HG03095 (cell line): ENCODE results near the gene RNF152.
"Not testable (repeated sequence)": the region's sequence is repeated elsewhere in the genome, so short reads cannot be mapped to it uniquely, and the experiment has no call there.

ENCODE experiments used
- ATAC-seq: cut with Tn5 transposase; IDR thresholded peaks from one replicate; pipeline ENCODE4 v1.9.1; 2021; ENCODE audit warnings: moderate library complexity; ENCODE audit not compliant: unreplicated experiment

The RNF152 gene

DNA sequence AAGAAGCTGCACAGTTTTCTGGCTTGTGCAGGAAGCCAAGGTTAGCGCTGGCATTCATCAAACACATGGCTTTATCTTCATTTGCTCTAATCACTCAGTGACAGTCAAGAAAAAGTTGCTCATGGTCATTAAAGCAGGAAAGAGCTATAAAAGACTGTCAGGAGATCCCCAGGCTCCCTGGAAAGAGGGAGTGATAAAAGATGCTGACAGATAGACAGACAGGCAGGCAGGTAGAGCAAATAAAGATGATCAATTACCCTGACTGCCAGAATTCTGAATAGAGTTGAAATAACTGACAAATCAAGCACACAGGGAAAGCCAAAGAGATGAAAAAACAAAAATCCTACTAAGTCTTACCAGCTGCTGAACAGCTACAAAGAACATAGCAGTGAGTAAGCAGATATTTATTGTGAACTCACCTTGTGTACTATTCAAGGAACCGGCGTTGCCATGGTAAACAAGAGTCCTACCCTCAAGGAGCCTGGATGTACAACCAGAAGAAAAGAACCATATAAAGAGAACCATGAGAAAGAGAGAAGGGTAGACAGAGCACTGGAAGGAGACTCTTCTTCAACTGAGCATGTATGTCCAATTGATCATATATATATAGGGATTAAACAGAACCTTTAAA, 68.0 kb downstream of the RNF152 start:
- ATAC-seq, result no peak

DNA sequence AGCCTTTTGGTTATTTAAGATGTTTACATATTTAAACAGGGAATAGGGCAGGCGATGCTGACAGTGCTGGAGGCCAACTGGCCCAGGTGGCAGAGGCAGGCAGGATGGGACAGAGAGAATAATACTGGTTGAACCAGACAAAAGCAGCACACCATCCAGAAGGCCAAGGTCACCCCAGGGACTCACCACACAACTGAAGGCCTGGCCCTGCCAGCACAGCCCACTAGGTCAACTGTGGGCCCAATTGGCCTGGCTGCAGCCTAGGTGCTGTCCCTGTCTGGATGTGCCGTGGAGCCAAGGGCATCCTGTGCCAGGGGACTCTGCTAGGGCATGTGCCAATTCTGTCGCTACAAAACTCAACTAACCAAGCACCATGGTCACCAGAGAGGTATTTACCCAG, 69.2 kb downstream of the RNF152 start:
- no peak for ATAC-seq

DNA sequence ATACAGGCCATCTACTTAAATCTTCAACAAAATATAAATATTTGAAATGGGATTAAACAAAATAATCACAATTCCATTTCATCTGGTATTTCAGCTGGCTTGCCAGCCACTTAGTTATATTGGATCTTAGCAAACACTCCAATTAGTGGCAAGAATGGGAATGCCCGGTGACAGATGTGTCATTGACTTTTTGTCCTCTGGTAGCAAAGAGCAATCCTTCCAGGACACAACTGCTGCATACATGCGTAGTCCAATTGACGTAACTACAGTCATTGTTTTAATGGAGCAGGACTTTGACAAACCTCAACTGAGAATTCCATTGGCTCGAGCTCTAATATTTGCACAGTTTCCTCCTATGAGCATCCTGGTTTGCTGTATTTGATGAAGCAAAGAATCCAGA, 69.9 kb downstream of the RNF152 start:
- ATAC-seq, result no peak

DNA sequence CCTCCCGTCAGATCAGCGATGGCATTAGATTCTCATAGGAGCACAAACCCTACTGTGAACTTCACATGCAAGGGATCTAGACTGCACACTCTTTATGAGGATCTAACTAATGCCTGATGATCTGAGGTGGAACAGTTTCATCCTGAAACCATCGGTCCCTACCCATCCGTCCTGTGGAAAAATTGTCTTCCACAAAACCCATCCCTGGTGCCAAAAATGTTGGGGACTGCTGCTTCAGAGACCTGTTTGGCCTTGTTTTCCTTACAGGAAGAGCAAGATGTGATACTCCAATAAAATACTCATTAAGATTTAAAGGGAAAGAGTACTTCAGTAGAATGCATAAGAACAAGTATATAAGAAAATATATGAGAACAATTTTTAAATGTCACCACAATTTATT, 71.1 kb downstream of the RNF152 start:
- ATAC-seq, result no peak

DNA sequence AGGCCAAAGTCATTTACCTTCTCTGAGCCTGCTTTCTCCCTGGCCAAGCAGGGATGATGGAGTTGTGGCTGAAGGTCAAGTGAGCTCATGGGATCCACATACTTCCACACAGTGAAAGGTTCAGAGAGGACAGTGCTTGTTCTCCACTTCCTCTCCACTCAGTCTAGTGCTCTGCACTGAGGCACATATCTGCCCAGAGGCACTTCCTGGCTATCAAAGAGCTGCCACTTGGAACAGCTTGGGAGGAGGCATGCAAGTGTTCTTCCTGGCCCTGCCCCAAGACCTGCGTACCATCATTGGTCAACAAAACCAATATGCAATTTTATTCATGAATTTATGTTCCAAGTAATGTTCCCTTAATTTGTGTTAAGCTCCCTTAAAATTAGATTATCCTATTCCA, 71.9 kb downstream of the RNF152 start:
- no peak for ATAC-seq

DNA sequence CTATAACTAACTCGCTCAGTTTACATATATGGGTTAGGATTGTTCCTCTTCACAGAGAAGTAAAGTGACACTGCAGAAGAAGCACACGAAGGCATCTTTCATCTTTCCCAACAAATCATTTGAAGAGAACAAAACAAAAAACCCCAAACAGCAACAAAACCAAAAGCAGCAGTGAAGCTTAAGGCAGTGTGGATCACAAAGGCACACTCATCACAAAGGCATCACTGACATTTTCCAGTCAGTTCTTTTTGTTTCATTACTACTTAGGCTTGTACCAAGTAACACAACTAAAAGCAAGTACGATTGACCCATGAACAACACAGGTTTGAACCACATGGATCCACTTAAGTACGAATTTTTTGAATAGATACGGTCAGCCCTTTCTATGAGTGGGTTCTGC, 75.7 kb downstream of the RNF152 start:
- no peak for ATAC-seq

DNA sequence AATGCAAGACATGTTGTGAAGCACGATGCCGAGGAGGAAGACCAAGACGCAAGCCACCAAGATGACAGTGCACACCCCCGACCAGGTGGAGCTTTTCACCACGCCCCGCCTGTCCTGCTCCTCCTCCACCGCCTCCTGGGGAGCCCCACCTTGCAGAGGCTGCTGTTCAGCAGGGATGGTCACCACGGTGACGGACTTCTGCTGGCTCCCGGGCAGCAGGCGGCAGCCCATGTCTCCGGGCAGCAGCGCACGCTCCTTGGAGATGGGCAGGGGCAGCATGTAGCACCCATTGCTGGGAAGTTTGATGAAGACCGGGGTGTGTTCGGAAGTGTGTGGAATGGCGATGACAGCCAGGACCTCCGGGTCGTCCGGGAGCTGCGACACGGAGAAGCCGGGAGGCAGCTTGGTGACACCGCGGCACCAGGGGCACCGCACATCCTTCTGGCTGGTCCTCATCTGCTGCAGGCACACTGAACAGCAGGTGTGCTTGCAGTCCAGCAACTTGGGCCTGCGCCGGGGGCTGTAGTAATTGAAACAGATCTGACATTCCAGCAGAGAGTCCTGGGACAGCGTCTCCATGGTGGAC, 76.8 kb downstream of the RNF152 start:
- ATAC-seq, result no peak

DNA sequence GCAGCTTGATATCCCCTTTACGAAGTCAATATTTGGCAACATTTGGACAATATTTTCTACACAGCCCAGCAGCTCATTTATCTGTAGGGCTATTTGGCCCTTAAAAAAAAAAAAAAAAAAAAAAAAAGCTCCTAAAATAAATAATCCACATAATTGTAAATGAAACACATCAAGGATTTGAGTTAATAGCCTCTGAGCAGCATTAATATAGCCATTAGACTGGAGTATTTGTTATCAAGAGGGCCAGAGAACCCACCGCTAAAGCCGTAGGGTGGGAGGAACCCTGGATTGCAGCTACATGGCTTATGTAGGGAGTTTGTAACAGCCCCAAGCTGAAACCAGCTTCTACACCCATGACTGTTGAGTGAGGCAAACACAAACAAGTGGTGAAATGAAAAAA, 84.5 kb downstream of the RNF152 start:
- ATAC-seq, result no peak

DNA sequence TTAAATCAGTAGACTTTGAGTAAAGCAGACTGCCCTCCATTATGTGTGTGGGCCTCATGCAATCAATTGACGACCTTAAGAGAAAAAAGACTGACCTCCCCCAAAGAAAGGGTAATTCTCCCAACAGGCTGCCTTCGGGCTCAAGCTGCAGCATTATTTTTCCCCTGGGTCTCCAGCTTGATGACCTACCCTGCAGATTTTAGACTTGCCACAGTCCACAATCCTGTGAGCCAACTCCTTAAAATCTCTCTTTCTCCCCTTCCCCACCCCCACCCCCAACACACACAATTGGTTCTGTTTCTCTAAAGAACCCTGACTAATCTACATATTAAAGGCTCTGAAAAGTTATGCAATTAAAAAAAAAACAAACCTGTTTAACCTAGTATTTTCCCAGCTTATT, 89.4 kb downstream of the RNF152 start:
- ATAC-seq, result no peak

DNA sequence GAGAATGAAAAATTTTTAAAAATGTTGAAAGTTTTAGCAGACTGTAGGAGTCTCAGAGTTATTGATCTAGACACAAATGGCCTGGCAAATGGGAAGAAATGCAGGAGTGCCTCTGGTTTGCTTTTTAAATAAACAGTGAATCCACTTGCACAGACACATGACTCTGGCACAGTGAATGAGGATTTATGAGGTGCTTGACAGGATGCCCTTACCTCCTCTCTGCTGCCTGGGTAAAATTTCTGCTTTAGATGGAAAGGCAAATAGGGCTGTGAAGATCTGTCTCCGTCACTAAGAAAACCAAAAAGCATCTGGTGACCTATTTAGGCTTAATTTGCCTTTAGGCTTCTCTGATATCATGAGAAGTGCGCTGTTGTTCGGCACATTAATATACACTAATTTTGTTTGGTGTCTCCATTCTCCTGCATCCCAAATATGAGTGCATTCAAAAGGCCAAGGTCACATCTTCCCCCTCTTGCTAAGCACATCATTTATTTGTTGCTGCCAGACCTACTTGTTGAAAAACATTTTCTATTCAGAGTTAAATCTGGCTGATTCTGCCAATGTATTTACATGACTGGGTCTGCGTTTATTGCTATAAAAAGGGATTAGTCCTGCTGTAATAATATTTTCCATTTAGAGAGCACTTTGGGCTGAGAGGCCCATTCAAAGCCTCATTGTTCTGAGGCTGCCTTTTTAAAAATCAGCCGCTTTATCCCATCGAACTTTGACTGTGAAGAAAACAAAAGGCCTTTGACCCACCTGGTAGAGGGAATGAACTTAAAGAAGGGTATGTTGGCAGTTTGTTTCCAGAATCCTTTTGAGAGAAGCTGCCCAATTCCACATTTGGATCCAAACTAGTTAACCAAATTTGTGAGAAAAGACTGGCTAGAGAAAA, 94.9 kb downstream of the RNF152 start:
- no peak for ATAC-seq

DNA sequence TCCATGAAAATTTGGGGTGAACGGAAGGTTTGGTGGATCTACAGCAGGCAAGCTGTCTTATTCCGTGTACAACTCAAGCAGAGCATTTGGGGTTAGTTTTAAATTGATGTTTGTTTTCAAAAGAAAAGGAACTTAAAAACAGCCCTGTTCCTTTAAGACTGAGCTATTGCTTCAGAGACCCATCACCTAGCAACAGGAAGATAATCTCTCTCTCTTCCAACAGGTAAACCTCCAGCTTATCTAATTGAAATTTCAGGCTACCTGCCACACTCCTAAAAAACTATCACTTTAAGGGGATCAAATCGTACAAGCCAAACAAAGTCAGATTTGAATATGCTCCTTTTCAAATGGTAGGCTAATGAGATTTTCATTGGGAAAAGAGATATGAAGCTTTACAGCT, 101.8 kb downstream of the RNF152 start:
- no peak for ATAC-seq

DNA sequence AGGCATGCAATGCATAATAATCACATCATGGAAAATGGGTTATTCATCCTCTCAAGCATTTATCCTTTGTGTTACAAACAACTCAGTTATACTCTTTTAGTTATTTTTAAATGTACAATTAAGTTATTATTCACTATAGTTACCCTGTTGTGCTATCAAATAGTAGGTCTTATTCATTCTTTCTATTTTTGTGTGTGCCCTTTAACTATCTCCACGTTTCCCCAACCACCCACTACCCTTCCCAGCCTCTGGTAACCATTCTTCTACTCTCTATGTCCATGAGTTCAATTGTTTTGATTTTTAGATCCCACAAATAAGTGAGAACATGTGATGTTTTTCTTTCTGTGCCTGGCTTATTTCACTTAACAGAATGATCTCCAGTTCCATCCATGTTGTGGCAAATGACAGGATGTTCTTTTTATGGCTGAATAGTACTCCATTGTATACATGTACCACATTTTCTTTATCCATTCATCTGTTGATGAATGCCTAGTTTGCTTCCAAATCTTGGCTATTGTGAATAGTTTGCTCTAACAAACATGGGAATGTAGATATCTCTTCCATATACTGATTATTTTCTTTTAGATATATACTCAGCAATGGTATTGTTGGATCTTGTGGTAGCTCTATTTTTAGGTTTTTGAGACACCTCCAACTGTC, 105.7 kb downstream of the RNF152 start:
- ATAC-seq, result not testable (repeated sequence)

DNA sequence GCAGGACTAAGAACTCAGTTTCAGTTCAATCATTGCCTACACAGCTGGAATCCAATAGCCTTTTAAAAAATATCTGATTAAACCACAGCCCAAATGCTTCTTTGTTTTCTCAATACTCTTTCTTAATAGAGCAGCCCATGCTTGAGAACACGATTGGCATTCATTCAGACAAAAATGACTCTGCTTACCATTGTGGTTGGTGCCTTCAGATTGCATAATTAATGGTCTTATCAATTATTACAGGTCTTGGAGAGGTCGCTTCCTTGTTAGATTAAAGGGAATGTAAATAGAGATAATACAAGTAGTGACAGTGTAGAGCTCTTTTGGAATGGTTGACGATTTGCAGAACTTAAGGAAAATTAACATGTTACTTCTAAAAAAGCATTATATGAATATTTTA, 107.2 kb downstream of the RNF152 start:
- ATAC-seq, result no peak

DNA sequence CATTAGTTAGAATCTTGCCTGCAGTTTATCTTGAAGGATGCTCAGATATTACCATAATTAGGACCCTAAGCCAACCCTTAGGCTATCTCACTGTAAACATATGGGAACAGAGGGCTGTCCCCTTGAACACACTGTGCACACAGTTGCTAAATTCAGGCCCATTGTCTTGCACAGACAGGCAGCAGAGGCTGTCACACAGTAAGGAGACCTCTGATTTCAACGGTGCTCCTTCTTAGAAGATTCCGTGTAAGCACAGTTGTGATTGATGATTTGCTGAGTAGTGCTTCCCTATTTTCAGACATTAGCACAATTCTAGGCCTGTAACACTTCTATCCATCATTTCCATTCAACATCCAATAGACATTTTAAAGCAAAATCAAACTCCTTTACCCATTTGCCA, 108.0 kb downstream of the RNF152 start:
- no peak for ATAC-seq

DNA sequence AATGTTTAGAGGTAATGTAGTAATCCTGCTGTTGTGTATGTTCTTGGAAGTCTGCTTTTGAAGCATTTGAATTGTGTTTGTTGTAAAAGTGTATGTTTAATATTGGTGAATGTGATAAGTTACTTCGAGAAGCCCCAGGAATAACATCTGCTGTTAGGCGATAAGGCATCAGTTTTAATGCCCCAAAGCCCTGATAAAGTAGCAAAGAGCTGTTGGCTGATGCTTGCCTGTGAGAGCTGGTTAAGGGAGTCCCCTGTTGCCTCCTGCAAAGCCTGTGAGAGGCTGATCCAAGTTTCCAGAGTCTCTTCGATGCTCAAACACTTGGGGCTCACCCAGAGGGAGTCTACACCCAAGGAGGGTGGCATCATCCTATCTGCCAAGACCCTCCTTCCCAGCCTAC, 110.3 kb downstream of the RNF152 start:
- no peak for ATAC-seq

DNA sequence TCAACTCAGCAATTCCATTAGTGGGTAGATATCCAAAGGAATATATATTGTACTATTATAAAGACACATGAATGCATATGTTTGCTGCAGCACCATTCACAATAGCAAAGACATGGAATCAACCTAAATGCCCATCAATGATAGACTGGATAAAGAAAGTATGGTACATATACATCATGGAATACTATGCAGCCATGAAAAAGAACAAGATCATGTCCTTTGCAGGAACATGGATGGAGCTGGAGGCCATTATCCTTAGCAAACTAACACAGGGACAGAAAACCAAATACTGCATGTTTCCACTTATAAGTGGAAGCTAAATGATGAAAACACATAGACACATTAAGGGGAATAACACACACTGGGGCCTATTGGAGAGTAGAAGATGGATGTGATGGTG, 116.6 kb downstream of the RNF152 start:
- not testable (repeated sequence) for ATAC-seq

DNA sequence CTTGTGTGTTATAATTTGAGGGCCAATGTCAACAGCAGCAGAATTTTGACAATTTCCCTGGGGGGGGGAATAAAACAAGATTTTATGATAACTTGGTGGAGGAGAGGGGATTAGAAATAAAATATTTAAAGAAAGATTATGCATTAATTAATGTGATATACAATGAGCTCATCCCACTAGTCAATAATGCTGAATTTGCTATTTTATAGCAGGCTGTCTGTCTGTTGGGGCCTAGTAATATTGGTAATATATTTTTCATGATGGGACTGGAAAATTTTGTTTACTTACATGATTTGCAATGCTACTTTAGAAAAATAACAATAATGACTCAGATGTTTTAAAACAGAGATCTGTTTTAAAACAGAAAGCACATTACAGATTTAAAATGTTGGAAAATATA, 118.0 kb downstream of the RNF152 start:
- ATAC-seq, result no peak

DNA sequence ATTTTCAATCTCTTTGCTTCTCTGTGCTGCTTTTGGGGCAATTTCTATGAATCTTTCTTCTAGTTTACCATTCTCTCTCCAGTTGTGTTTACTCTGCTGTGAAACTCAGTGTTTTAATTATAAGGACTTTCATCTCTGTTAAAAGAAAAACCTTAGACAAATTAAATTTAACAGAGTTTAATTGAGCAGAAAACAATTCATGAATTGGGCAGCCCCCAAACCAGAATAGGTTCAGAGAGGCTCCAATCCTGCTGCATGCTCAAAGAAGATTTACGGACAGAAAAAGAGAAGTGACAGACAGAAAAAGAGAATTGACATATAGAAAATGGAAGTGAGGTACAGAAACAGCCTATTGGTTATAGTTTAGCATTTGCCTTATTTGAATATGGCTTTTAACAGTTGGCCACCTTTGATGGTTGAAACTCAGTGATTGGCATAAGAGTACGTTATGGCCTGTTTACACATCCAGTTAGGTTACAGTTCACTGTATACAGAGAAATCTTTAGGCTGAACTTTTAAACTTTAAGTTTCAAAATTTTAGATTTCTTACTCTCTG, 120.4 kb downstream of the RNF152 start:
- no peak for ATAC-seq

DNA sequence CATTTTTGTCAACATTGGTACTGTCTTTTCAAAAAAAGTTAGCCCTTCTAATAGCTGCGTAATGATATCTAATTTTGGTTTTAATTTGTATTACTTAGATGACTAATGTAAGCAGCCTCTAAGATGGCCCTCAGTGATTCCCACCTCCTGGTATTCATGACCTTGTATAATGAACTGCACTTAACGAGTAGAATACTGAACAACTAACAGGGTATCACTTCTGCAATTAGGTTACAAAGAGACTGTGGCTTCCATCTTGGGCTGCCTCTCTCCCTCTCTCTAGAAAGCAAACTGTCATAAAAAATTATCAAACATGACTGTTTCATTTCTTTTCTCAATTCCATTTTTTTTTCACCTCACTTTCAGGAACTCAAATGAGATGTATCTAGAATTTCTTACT, 120.9 kb downstream of the RNF152 start:
- ATAC-seq, result no peak

DNA sequence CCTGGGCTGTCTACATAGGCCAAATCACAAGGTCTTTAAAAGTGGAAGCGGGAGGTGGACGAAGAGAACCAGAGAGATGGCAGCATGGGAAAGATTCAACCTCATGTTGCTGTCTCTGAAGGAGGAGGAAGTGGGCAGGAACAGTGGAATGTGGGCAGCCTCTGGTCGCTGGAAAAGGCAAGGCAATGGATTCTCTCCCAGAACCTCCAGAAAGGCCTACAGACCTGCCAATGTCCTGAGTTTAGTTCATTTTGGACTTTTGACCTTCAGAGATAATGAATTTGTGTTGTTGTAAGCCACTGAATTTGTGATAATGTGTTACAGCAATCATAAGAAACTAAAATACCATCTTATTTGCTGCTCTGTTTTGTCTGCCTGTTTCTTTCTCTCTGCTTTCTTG, 122.5 kb downstream of the RNF152 start:
- ATAC-seq, result no peak

DNA sequence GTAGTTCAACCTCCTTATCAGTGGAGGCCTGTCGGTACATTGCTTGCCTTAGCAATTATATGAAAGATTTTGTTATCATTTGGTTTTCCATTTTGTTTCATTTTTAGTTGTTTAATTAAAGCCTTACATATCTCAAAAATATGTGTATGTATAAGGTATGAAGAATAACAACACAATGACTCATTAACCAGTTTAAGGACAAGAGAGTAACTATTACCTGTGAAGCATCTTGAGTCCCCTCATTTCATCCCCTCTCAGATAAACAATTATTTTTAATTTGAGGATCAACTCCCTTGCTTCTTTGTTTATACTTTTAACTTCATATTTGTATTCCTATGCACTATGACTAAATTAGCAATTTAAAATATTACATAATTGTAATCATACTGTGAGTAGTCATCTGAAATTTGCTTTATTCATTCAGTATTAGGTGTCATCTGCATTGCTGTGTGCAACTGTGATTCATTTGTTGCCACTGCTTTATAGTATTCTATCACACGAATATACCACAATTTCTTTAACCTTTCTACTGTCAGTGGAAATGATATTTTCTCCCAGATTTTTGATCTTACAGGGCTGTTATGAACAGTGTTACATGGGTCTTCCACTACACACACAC, 126.4 kb downstream of the RNF152 start:
- ATAC-seq, result no peak
